GM19193 (cell line): ENCODE data around the gene PET117.
A peak's percentile ranks its signal among the peaks of the same experiment; 100 is the strongest.

Experiments
- POLR2A ChIP-seq: IDR thresholded peaks from 4 replicates; pipeline ENCODE4 v1.6.1; 2011; ENCODE audit not compliant: insufficient read depth, insufficient read length; ENCODE audit errors: extremely low read depth

PET117 gene

DNA sequence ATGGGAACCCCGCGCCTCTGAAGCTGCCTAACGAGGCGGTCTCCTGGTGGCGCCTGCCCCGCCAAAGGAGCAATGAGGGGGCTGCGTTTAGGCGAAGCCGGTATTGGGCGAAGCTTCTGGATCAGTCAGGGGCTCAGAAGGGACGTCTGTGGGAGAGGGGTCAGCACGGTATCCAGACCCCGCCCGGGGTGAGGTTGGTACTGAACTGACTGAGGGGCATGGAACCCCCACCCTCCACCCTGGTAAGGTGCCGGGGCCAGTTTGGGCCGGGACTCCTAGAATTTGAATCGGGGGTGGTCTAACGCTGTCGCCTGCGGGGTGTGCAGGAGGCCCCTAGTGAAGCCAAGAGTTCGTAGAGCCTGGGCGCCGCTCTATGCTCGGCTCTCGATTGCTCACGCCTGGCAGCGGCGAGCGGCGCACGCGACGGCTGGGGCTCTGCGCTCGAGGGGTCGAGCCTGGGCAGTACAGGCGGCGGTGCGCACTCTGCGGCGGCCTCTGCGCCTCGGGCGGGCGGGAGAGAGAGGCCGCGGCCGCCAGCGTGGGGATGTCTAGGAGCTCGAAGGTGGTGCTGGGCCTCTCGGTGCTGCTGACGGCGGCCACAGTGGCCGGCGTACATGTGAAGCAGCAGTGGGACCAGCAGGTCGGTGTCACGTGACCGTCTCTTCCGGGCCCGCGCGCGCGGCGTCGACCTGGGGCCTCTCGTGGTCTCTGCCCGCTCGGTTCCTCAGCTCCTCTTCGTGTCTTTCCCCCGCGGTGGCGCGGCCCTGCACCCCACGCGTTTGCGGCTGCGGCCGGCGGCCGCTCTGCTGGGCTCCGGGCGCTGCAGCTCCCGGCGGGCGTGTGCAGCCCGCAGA lies at the start of gene PET117, which contains the start of gene KAT14:
Gene PET117, plus strand, starts transcription at position 452 of the 854 bp plus-strand sequence. Its CDS starts 93 bp downstream, at position 545.
Gene KAT14, plus strand, starts transcription at position 452 of the 854 bp plus-strand sequence. CDS start 4,798 bp downstream, outside the sequence.
- TF ChIP-seq POLR2A = peak; percentile 86

- no peak for TF ChIP-seq POLR2A
Observed at GRCh38 chr20:18090044-18090443, 47.6 kb upstream of the PET117 start.

GRCh38 chr20:18090477-18090876 lies 47.2 kb upstream of the PET117 start:
- TF ChIP-seq POLR2A = no peak

- TF ChIP-seq POLR2A = no peak
Observed at GRCh38 chr20:18091623-18092022, 46.0 kb upstream of the PET117 start.

DNA sequence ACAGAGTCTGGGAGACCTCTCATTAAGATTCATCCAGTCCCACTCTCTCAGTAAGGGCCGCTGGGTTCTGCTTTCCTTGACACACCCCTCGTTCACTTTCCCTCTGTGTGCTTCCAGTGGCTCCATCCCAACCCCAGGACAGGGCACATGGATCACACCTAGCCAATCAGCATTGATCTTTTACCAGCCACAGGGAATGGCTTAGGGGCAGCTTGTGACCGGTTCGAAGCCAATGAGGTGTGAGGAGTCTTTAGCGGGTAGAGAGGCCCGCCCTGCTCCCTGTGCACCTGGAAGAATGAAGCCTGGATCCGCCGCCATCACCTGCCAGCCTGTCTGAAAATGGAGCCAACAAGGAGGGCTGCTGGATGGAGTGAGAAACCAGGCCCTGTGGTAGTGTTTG lies 44.8 kb upstream of the PET117 start:
- no peak for TF ChIP-seq POLR2A

- TF ChIP-seq POLR2A = no peak
Observed at GRCh38 chr20:18093388-18093787, 44.3 kb upstream of the PET117 start.

- TF ChIP-seq POLR2A = no peak
Observed at GRCh38 chr20:18094191-18094590, 43.5 kb upstream of the PET117 start.

- no peak for TF ChIP-seq POLR2A
Observed at GRCh38 chr20:18101125-18101810, 36.4 kb upstream of the PET117 start.

- TF ChIP-seq POLR2A = no peak
Observed at GRCh38 chr20:18103497-18103896, 34.2 kb upstream of the PET117 start.

DNA sequence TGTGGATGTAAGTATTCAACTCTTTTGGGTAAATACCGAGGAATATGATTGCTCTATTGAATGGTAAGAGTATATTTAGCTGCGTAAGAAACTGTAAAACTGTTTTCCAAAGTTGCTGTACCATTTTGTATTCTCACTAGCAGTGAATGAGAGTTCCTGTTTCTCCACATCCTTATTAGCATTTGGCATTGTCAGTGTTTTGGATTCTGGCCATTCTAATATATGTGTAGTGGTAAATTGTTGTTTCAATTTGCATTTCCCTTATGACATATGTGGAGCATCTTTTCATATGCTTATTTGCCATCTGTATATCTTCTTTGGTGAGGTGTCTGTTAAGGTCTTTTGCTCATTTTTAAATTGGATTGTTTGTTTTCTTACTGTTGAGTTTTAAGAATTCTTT lies 29.3 kb upstream of the PET117 start:
- no peak for TF ChIP-seq POLR2A

GRCh38 chr20:18132663-18133062 lies 5.0 kb upstream of the PET117 start:
- no peak for TF ChIP-seq POLR2A

GRCh38 chr20:18133962-18134361 lies 3.7 kb upstream of the PET117 start:
- TF ChIP-seq POLR2A = no peak

DNA sequence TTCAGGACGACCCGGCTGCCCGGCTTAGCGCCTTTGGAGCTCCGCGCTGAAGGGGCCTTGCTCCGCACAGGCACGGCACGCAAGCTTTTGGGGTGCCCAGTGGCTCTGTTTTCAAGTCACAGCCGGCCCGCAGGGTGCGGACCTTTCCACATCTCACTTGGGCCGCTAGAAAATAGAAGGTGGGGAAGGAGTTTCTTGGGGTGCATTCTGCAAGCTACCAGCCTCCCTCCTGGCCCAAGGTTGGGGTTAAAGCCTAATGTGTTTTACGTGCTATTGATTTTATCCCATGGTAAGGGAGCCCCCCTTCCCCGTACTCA lies 561 bp downstream of the PET117 start:
- TF ChIP-seq POLR2A = no peak

GRCh38 chr20:18138639-18139583 lies 1.2 kb downstream of the PET117 start:
- no peak for TF ChIP-seq POLR2A

- no peak for TF ChIP-seq POLR2A
Observed at GRCh38 chr20:18139832-18140231, 2.2 kb downstream of the PET117 start.
